Muscle of leg (tissue), 11 donors: Measurements from ENCODE around the gene MR1. TPM values are rescaled to one million over a fixed set of nuclear protein-coding genes. Genes with fewer than 3 reads are reported as not detected.
A peak's percentile ranks its signal among the peaks of the same experiment; 100 is the strongest.
"Not testable (repeated sequence)": the region's sequence is repeated elsewhere in the genome, so short reads cannot be mapped to it uniquely, and the experiment has no call there.

ENCODE experiments used
- DNase-seq: peaks from one replicate; pipeline ENCODE4 v3.0.0; 2013
- H3K27ac ChIP-seq: one replicate; pipeline ENCODE4 v1.5.1; 2013; ENCODE audit warnings: mild to moderate bottlenecking, low read length, control low read depth
- H3K27me3 ChIP-seq: one replicate; pipeline ENCODE4 v1.6.1; 2013; ENCODE audit warnings: low read length; ENCODE audit not compliant: control insufficient read depth, insufficient read depth
- H3K36me3 ChIP-seq: one replicate; pipeline ENCODE4 v1.6.1; 2013; ENCODE audit warnings: low read length; ENCODE audit not compliant: control insufficient read depth, insufficient read depth
- H3K4me1 ChIP-seq: one replicate; pipeline ENCODE4 v1.6.1; 2013; ENCODE audit warnings: low read length; ENCODE audit not compliant: control insufficient read depth, insufficient read depth
- H3K4me3 ChIP-seq: one replicate; pipeline ENCODE4 v1.5.1; 2013; ENCODE audit warnings: low read length, control low read depth
- H3K9me3 ChIP-seq: replicated peaks from 2 replicates; pipeline ENCODE4 v1.6.1; 2013; ENCODE audit warnings: low read depth, low read length; ENCODE audit not compliant: control insufficient read depth
- WGBS: methylation state at CpG from one replicate; pipeline ENCODE4 v1.1.5; 2013; ENCODE audit warnings: missing lambda C conversion rate; ENCODE audit not compliant: insufficient coverage; 5-methylcytosine and 5-hydroxymethylcytosine counted together
- polyA plus RNA-seq, 8 donors: library from polyadenylated mRNA; unstranded; fragments of 120-200 nt; gene quantifications; one replicate each; pipeline versions ENCODE4 v1.2.1 to v1.2.3, GENCODE V29; 2013; ENCODE audit warnings: inconsistent platforms in 1 of 8, low replicate concordance in 1 of 8; ENCODE audit not compliant: insufficient read length in 8 of 8, insufficient read depth in 1 of 8
- total RNA-seq: library from RNA; stranded (reverse); fragments of 120-200 nt; gene quantifications from one replicate; pipeline ENCODE4 v1.2.4, GENCODE V29; 2013

Gene MR1
- total and polyA plus RNA-seq, 9 donors = 3.2 to 6.3 (median 4.1) TPM

- H3K27ac ChIP-seq = no peak overlapping the region
- DNase-seq = no peak
These were observed 10.7 kb downstream of the MR1 start for GRCh38 chr1:181044449-181044966.

GRCh38 chr1:181045946-181046345 lies 12.2 kb downstream of the MR1 start:
- not testable (repeated sequence) for H3K27me3 ChIP-seq, H3K4me3 ChIP-seq, DNase-seq, H3K27ac ChIP-seq, H3K4me1 ChIP-seq, H3K9me3 ChIP-seq, H3K36me3 ChIP-seq
- 91% methylated on average over 20 of the region's 22 CpGs for WGBS

More at GRCh38 chr1:181044449-181044966, 10.7 kb downstream of the MR1 start:
- H3K9me3 ChIP-seq = no peaks in the 10 kb centered on the region
- 61% methylated on average over 3 of the region's 5 CpGs for WGBS
- no peak overlapping the region for H3K4me3 ChIP-seq
- H3K4me1 ChIP-seq = no peaks in the 10 kb centered on the region
- no peaks in the 10 kb centered on the region for H3K27me3 ChIP-seq
- H3K36me3 ChIP-seq = no peaks in the 10 kb centered on the region

GRCh38 chr1:181049378-181049777 lies 15.6 kb downstream of the MR1 start:
- WGBS = 58% methylated on average over 3 of the region's 4 CpGs
- H3K36me3 ChIP-seq = no peaks in the 10 kb centered on the region
- H3K9me3 ChIP-seq = no peaks in the 10 kb centered on the region
- no peak for DNase-seq
- no peaks in the 10 kb centered on the region for H3K27me3 ChIP-seq
- H3K4me1 ChIP-seq = no peaks in the 10 kb centered on the region
- H3K4me3 ChIP-seq = no peak overlapping the region
- no peak overlapping the region for H3K27ac ChIP-seq

DNA sequence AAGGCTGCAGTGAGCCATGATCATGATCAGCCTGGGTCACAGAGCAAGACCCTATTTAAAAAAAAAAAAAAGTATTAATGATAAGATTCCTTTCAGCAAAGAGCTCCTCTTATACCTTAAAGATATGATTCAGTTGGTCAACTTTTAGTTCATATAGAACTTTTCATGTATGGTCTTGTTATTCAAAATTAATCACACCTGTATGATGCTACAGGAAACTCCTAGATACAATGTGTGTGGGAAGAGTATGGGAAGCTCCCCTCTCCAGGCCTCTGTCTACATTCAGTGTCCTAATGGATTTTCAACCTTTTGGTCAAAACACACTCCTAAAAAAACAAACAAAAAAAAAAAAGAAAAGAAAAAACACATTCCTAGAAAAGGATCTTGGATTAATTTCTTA lies 17.1 kb downstream of the MR1 start:
- Histone ChIP-seq H3K4me3 (no peak overlapping the region), H3K27me3 (no peaks in the 10 kb centered on the region), H3K9me3 (no peaks in the 10 kb centered on the region), H3K4me1 (no peaks in the 10 kb centered on the region), H3K27ac (no peak overlapping the region), H3K36me3 (no peaks in the 10 kb centered on the region)
- no peak for DNase-seq

- Histone ChIP-seq H3K4me1 (peaks cover 7% of the 10 kb centered on the region), H3K4me3 (no peak overlapping the region), H3K36me3 (no peaks in the 10 kb centered on the region), H3K27ac (no peak overlapping the region), H3K9me3 (peaks cover 5% of the 10 kb centered on the region), H3K27me3 (no peaks in the 10 kb centered on the region)
- no peak for DNase-seq
- 56% methylated on average over 2 of the region's 6 CpGs for WGBS
These were observed 22.8 kb downstream of the MR1 start for GRCh38 chr1:181056560-181056959.

DNA sequence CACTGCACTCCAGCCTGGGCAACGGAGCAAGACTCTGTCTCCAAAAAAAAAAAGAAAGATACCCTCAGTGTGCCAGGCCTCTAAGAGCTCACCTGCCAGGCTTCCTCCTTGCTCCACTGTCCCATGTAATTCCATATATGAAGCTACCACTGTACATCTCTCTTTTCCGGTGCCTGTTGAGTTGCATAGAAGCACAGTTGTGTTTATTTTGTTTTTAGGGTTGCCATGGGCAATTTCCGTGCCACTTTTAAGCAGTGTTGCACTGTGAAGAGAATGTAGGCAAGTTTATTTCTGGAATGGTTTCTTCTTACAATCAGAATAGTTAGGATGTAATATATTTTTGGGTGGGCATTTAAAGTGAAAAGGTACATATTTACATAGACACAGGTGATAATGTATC lies 23.3 kb downstream of the MR1 start:
- Histone ChIP-seq H3K27ac (no peak overlapping the region), H3K27me3 (no peaks in the 10 kb centered on the region), H3K9me3 (peaks cover 5% of the 10 kb centered on the region), H3K4me1 (peaks cover 9% of the 10 kb centered on the region), H3K36me3 (no peaks in the 10 kb centered on the region), H3K4me3 (no peak overlapping the region)
- no CpG with 5 or more reads among the region's 3 CpGs for WGBS
- DNase-seq = peak; percentile 40

GRCh38 chr1:181059435-181059834 lies 25.7 kb downstream of the MR1 start:
- H3K9me3 ChIP-seq = peaks cover 5% of the 10 kb centered on the region
- H3K27ac ChIP-seq = no peak overlapping the region
- H3K4me1 ChIP-seq = peaks cover 17% of the 10 kb centered on the region
- H3K36me3 ChIP-seq = no peaks in the 10 kb centered on the region
- no peak overlapping the region for H3K4me3 ChIP-seq
- no peak for DNase-seq
- H3K27me3 ChIP-seq = no peaks in the 10 kb centered on the region

DNA sequence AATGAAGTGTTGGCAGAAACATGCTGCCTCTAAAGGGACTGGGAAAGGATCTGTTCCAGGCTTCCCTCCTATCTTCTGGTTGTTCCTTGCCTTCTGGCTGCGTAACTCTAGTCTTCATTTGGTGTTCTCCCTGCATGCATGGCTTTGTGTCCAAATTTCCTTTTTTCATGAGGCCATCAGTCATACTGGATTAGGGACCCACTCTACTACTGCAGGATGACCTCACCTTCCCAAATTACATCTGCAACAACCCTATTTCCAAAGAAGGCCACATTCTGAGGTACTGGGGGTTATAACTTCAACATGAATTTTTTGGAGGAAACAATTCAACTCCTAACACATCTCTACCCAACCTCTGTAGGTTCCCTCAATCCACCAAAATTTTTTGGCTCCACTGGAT lies 26.3 kb downstream of the MR1 start:
- peaks cover 5% of the 10 kb centered on the region for H3K9me3 ChIP-seq
- H3K4me3 ChIP-seq = no peak overlapping the region

DNA sequence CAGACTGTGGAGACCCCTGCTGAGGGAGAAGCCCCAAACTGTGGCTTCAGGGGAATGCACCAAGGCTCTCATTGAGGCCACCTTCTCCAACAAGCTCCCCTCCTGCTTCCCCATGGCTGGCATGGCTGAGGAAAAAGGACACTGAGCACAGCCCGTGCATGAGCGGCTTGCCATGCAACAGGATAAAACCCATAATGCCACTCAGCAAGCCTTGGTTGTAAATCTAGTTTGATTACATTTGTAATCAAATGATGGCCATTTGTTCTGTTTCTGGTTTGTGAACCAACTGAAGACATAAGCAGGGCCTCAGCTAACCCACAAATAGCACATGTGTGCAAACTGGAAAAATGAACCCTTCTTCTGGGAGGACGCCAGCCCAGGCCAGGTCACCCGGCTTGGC lies 27.2 kb downstream of the MR1 start:
- peaks cover 17% of the 10 kb centered on the region for H3K4me1 ChIP-seq

More for the DNA sequence above, 26.3 kb downstream of the MR1 start:
- 100% methylated on average over 1 of the region's 1 CpG for WGBS
- Histone ChIP-seq H3K27ac (no peak overlapping the region), H3K4me1 (peaks cover 17% of the 10 kb centered on the region), H3K27me3 (no peaks in the 10 kb centered on the region), H3K36me3 (no peaks in the 10 kb centered on the region)
- no peak for DNase-seq

GRCh38 chr1:181061487-181061886 lies 27.7 kb downstream of the MR1 start:
- H3K27me3 ChIP-seq = no peaks in the 10 kb centered on the region
- no CpG with 5 or more reads among the region's 2 CpGs for WGBS
- no peak for DNase-seq
- peaks cover 5% of the 10 kb centered on the region for H3K9me3 ChIP-seq
- H3K4me1 ChIP-seq = peaks cover 17% of the 10 kb centered on the region
- no peaks in the 10 kb centered on the region for H3K36me3 ChIP-seq
- no peak overlapping the region for H3K4me3 ChIP-seq
- no peak overlapping the region for H3K27ac ChIP-seq

More for the DNA sequence above, 27.2 kb downstream of the MR1 start:
- H3K9me3 ChIP-seq, H3K36me3 ChIP-seq, H3K4me3 ChIP-seq, H3K27me3 ChIP-seq, DNase-seq, H3K27ac ChIP-seq: not testable (repeated sequence)
- WGBS = no CpG with 5 or more reads among the region's 4 CpGs
